ENCODE measurements around the gene ADRA1B.
"Not testable (repeated sequence)": the region's sequence is repeated elsewhere in the genome, so short reads cannot be mapped to it uniquely, and the experiment has no call there.

ADRA1B gene

DNA sequence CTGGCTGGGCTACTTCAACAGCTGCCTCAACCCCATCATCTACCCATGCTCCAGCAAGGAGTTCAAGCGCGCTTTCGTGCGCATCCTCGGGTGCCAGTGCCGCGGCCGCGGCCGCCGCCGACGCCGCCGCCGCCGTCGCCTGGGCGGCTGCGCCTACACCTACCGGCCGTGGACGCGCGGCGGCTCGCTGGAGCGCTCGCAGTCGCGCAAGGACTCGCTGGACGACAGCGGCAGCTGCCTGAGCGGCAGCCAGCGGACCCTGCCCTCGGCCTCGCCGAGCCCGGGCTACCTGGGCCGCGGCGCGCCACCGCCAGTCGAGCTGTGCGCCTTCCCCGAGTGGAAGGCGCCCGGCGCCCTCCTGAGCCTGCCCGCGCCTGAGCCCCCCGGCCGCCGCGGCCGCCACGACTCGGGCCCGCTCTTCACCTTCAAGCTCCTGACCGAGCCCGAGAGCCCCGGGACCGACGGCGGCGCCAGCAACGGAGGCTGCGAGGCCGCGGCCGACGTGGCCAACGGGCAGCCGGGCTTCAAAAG is 55.7 kb downstream of the ADRA1B start:
- DNase-seq, result no peak

DNA sequence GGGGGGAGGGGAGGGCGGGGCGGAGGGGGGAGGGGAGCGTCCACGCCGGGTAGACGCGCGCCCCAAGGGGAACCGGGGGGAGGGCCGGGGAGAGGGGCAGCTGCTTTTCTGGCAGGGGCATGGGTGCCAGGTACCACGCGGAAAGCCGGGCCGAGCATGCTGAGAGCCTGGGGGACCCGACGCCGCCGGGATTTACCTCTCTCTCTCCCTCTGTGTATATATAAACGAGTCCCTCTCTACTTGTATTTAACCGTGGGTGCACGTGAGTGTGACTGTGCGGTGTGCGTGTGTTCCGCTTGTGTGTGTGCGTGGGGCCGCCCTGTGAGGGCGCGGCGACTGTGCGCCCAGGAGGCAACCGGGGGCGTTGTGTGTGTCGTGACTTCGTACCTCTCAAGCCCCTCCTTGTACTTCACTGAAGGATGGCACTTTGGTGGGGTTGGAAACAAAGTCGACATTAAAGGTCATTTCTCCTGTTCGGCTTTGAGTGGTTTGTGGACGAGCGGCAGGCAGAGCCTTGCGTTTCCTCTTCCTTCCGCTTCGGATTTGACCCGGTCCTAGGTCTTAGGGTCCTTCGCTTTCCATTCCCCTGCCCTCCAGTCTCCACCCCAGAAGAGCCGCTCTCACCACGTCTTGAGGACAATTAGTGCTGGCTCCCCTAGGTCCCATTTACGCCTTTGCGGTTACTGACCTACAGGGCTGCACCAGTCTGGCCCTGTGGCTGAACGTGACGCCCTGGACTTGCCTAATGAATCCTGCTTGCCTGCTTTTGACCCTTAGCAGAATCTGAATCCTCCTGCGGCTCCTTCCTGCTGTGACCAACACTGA is 56.5 kb downstream of the ADRA1B start:
- no peak for DNase-seq

GRCh38 chr5:159975462-159976019 is 59.3 kb downstream of the ADRA1B start:
- no peak for DNase-seq

- no peak for DNase-seq
These were observed 60.6 kb downstream of the ADRA1B start for GRCh38 chr5:159976921-159977320.

DNA sequence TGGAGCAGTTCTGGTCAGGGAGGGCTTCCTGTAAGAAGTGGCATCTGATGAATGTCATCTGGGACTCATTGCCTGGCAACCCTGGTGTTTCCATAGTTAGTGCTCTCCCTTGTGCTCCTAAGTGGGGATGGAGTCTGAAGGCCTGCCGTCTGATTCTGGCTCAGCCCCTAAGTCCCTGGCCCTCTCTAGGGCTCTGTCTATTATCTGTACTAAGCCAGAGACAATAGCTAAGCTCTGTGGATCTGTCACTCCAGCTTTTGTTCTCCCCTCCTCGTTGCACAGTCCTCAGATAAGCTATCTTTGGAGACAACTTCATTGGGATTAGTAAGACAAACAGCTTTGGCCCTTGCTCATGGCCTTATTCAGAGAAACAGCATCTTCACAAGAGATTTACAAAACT is 62.1 kb downstream of the ADRA1B start:
- DNase-seq, result no peak

DNA sequence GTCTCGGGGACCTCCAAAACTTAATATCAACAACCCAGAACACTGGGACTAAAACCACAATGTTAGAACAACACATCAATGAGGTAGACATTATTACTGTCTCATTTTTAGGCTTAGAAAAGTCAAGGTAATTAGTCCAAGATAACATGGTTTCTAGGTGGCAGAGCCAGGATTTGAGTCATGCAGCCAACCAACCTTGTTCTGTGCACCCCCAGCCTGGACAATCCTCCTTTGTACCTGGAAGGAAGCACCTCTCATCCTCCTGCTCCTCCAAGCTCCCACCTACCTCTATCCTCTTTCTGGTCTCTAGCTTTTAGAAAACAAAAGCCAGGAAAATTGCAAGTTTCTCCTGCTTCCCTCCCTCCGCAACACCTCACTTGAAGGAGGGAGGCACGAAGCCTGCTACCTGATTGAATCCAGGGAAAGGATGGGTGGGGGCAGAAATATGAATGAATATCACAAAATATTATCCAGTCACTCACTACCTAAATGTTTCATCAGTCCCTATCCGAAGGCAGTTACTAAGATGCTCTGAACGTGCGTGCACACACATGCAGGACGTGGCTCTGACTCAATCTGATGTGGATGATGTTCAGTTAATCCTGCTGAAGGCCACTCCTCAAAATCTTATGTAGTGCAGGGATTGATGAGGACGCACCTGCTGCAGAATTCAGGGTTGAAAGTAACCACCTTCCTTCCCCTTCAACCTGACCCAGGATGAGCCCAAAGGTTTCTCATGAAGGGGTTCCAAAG is 66.3 kb downstream of the ADRA1B start:
- no peak for DNase-seq

DNA sequence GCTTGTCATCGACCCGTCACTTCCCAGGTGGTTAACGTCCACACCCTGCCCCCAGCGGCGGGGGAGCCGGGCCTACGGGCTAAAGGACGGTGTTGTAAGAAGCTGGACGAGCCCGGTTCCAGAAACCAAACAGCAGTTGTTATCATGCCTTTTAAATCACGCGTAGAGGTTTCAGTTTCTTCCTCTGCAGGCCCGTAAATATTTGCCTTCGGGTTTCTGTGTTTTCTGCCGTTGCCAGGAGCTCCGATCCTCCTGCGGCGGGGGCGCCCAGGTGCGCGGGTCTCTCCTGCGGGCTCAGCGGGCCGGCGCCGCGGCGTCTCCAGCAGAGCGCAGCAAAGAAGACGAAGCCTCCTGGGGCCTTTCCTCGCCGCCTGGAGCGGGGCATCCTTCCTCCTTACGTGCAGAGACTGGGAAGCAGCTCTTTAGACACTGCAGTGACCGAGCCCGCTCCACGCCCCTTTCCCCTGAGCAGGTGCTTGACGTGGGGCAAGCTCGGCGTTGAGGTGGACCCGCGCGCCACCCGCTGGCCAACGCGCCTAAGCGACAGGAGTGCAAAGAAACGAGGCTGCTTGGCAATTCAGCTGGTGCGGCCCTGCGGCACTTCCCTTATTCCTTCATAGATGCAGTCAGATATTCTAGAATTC is 70.9 kb downstream of the ADRA1B start:
- peak; percentile 50 for DNase-seq

DNA sequence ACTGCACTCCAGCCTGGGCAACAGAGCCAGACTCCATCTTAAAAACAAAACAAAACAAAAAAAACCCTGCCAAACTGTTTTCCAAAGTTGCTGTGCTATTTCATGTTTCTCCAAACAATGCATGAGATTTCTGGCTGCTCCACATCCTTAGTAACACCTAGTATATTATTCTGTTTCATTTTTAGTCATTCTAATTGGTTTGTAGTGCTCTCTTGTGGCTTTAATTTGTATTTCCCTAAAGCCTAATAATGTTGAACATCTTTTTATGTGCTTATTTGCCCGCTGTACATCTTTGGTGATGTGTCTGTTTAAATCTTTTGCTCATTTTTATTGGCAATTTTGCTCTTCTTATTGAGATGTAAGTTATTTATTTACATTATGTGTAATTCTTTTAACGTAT is 74.2 kb downstream of the ADRA1B start:
- DNase-seq, result no peak

DNA sequence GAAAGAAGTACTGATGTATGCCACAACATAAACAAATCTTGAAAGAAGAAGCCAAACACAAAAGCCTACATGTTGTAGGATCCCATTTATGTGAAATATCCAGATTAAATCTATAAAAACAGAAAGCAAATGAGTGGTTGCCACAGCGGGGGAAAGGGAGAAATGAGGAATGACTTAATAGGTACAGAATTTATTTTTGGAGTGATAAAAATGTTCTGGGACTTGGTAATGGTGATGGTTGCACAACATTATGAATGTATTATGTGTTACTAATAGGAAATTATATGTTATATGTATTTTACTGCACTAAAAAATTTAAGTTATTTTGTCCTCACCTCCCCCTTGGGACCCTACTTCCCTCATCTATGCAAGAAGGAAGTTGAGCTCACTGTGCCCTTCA is 76.3 kb downstream of the ADRA1B start:
- no peak for DNase-seq

DNA sequence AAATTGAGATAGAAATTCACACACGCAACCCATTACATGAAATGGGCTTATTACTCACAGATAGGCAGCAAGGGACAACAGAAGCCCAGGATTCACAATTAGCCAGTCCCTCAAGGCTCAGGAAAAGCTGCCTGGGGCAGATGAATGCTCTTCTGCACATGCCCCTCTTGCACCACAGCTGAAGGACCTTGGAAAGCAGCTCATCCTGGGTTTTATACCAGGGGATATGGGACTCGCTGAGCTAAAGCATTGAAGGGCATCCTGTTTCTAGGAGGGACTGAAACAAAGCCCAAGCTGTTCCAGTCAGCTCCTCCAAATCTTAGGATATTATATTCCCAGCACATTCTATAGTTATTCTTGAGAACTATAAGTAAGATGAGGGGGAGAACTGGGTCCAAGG is 76.9 kb downstream of the ADRA1B start:
- DNase-seq, result no peak

GRCh38 chr5:159995907-159996306 is 79.6 kb downstream of the ADRA1B start:
- no peak for DNase-seq

DNA sequence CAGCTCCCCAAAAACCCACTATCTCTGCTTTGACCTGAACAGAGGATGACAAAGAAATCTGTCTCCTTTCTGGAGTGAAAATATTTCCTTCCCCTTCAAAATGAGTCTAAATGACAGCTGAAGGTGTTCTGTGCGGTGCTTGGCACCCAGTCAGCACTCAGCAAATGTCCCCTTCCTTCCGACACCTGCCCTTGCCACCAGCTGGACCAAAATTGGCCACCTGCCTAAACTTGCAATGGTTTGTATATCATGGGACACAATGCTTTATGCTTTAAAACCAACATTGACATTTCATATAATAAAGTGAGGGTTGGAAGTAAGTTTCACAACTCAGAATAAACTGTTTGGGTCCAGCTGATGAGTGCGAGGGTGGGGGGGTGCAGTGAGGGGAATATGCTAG is 85.2 kb downstream of the ADRA1B start:
- no peak for DNase-seq

- DNase-seq, result no peak
These were observed 91.2 kb downstream of the ADRA1B start for GRCh38 chr5:160007514-160007913.

GRCh38 chr5:160008529-160008876 is 92.2 kb downstream of the ADRA1B start:
- not testable (repeated sequence) for DNase-seq

- peak; percentile 99 for DNase-seq
These were observed 92.8 kb downstream of the ADRA1B start, which contains the start of gene TTC1 for GRCh38 chr5:160008877-160009590. TTC1 (plus strand) TSS chr5:160009139; CDS start chr5:160010529, 1,390 bp downstream.

DNA sequence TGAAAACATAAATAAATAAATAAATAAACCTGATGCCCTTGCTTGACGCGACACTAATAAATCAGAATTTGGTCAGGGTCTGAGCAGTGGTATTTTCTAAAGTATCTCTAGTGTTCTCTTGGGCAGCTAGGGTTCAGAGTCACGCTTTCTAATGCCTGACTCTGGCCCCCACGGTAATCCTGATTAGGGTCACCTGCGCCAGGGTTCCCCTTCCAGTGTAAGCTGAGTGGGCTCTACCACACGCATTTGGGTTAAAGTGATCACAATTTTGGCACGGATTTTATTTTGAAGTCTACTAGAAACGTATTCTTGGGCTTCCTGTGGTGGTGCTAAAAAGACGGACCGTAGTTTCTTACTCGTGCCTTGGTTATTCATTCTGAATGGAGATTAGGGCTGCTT is 93.3 kb downstream of the ADRA1B start:
- peak; percentile 50 for DNase-seq

GRCh38 chr5:160011471-160011870 is 95.2 kb downstream of the ADRA1B start:
- no peak for DNase-seq

GRCh38 chr5:160014197-160014596 is 97.9 kb downstream of the ADRA1B start:
- not testable (repeated sequence) for DNase-seq

DNA sequence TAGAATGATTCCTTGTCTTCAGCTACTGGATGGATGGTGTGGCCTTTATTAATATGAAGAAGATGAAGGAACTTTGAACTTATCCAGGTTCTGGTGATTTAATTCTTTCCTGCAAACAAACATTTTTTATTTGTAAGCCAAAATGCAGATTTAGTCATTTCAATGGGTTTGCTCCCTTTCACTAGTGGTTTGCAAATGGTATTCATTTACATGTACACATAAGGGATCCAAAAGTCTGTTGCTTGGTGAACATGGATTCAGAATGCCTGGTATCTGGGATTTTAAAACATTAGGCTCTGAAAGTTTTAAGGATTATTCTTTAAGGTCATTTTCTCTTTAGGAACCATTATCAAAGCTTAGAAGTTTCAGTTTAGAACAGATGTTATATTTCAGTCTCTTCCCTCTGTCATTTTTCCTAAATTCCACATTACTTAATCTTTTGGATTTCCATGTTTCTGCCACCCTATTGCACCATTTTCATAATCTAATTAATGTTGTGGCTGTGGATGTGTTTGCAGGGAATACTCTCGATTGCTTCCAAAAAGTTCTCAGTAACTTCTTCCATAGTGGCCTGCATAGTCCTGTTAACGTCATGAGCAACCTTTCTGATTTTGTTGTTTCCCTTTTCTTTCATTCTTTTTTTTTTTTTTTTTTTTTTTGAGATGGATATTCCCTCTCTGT is 102.8 kb downstream of the ADRA1B start:
- no peak for DNase-seq

DNA sequence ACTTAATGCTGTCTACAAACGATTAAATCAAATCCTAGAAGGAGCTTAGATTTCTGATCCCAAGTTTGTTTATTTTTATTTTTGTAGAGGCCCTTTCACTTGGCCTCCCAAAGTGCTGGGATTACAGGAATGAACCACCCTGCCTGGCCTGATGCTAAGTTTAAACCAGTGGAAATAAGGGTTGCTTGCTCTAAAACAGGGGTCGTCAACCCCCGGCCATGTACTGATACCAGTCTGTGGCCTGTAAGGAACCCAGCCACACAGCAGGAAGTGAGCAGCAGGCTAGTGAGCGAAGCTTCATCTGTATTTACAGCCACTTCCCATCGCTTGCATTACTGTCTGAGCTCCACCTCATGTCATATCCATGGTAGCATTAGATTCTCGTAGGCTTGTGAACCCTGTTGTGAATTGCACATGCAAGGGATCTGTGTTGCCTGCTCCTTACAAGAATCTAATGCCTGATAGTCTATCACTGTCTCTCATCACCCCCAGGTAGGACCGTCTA is 104.0 kb downstream of the ADRA1B start:
- DNase-seq, result no peak

DNA sequence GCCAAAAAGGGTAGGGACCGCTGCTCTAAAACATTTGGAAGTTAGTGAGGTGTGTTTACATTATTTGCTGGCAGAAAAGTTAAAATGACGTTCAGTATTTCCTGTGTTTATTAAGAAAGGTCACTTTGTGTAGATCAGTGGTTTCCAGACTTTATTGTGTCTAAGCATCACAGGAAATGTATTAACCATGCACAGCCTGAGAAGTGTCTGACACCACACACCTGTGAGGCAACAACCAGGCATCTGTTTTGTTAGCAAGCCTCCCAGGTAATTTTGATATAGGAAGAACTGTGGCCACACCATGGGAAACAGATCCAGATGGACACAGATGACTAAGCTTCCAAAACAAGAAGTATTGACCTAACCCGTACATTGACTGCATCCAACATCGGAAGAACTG is 104.7 kb downstream of the ADRA1B start:
- DNase-seq, result no peak
